GM21360 (cell line): Measurements from ENCODE around the gene KIRREL2.
"Not testable (repeated sequence)": the region's sequence is repeated elsewhere in the genome, so short reads cannot be mapped to it uniquely, and the experiment has no call there.

Source experiments
- ATAC-seq: cut with Tn5 transposase; IDR thresholded peaks from one replicate; pipeline ENCODE4 v1.9.1; 2021; ENCODE audit warnings: mild to moderate bottlenecking, moderate library complexity; ENCODE audit not compliant: unreplicated experiment

The KIRREL2 gene

DNA sequence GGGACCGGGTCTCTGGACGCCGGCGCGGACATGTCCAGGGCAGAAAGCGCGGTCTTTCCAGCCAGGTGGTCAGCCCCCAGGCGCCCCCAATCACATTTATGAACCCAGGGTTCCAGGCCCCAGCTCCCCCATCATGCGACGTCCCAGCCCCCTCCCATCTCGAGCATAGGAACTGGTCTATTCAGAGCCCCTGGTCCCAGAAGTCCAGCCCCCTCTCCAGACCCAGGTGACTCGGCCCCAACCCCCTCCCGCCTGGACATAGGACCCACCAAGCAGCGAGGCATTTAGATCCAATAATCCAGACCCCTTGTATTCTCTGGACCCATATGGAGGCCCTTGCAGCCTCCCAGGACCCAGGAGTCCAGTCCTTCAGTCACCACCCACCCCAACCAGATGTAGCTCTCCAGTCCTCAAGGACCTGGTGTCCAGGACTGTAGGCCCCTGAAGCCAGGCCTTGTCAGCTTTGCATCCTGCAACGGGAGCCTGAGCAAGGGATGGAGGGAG lies 12.2 kb downstream of the KIRREL2 start:
- no peak for ATAC-seq

- ATAC-seq, result peak; percentile 58
These were observed 12.8 kb downstream of the KIRREL2 start for GRCh38 chr19:35869327-35870123.

GRCh38 chr19:35870124-35870736 lies 13.5 kb downstream of the KIRREL2 start:
- ATAC-seq, result not testable (repeated sequence)

GRCh38 chr19:35870798-35871197 lies 14.1 kb downstream of the KIRREL2 start:
- ATAC-seq, result no peak

- no peak for ATAC-seq
These were observed 14.9 kb downstream of the KIRREL2 start for GRCh38 chr19:35871611-35872010.

DNA sequence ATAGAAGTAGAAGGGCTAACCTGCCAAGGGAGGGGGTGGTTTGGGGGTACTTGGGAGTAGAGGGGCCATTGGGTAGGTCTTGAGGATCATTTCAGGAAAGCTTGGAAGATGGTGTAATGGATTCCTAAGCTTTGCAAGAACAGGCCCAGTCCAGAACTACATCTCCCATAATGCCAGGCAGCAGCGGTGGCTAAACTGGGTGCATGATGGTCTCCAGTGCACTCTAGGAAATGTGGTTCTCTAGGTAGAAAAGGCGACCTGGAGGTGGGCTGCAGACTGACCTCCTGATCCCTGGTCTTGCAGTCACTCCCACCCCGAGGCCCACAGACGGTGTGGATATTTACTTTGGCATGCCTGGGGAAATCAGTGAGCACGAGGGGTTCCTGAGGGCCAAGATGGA lies 15.5 kb downstream of the KIRREL2 start:
- ATAC-seq, result no peak

DNA sequence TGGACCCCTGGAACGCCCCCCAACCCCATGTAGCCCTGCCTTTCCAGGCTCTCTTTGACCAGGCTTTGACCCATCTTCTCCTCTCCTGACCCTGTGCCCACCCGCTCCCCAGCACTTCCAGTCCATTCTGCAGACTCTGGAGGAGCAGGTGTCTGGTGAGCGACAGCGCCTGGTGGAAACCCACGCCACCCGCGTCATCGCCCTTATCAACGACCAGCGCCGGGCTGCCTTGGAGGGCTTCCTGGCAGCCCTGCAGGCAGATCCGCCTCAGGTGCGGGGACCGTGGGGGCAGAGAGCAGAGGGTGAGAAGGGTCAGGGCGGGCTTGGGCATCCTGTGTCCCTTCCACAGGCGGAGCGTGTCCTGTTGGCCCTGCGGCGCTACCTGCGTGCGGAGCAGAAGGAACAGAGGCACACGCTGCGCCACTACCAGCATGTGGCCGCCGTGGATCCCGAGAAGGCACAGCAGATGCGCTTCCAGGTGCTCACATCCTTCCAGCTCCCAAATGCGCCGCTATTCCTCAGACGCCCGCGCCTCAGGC lies 17.8 kb downstream of the KIRREL2 start:
- no peak for ATAC-seq

GRCh38 chr19:35879068-35879467 lies 22.4 kb downstream of the KIRREL2 start:
- no peak for ATAC-seq

GRCh38 chr19:35879770-35880317 lies 23.1 kb downstream of the KIRREL2 start:
- peak; percentile 51 for ATAC-seq

GRCh38 chr19:35882114-35882832 lies 25.6 kb downstream of the KIRREL2 start:
- no peak for ATAC-seq

DNA sequence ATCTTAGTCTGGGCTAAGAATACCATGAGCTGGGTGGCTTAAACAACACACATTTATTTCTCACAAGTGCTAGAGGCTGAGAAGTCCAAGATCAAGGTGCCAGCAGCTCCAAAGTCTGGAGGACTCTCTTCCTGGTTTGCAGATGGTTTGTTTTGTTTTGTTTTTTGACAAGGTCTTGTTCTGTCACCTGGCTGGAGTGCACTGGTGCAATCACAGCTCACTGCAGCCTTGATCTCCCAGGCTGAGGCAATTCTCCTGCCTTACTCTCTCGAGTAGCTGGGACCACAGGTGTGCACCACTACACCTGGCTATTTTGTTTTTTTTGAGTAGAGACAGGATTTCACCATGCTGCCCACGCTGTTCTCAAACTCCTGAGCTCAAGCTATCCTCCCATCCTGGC lies 27.2 kb downstream of the KIRREL2 start:
- no peak for ATAC-seq

DNA sequence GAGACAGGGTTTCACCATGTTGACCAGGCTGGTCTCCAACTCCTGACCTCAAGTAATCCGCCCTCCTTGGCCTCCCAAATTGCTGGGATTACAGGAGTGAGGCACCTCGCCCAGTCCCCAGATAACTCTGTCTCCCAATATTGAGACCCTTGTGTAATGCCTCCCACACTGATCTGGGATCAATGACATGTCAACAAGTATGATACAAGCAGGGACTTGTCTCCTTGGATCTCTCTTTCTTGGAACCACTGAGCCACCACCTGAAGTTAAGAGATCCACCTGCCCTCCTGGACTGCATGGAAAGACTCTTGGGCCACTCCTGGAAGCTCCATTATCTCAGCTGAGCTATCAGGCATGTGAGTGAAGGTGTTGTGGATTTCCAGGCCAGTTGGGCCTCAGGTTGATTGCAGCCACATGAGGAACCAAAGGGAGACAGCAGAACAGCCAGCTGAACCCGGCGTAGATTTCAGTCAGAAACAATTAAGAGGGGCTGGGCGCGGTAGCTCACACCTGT lies 28.6 kb downstream of the KIRREL2 start:
- ATAC-seq, result no peak

GRCh38 chr19:35885904-35886303 lies 29.2 kb downstream of the KIRREL2 start:
- no peak for ATAC-seq

DNA sequence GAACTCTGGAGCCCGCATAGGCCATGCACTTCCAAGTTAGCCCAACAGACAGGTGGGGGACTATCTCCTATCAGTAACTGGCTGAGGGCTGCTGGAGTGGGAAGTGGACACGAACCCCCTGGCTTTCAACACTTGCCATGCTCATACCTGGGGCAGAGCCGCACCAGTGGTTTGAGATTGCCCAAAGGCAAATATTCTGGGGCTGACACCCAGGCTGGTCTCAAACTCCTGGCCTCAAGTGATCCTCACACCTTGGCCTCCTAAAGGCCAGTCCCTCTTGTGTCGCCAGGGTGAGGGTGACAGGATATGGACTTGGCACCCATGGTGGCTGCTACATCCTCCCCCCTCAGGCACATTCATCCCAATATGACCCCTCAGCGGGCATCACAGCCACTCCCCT lies 30.5 kb downstream of the KIRREL2 start:
- no peak for ATAC-seq

DNA sequence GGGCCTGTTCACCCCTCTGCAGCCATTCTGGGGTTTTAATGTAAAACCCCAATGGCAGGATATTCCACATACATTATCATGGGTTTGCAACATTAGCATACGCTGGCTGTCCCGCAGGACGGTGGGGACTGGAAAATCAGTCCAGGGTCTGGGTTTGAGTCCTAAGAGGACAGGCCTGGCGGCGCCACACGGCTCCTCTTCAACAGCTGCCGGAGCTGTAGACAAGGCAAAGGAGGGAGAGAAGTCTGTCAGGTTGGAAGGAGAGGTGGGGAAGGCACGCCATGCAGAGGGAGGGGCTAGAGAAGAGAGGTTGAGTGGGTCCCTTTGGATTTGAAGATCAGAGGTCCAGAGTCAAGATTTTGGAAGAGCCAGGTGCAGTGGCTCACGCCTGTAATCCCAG lies 31.7 kb downstream of the KIRREL2 start:
- no peak for ATAC-seq

DNA sequence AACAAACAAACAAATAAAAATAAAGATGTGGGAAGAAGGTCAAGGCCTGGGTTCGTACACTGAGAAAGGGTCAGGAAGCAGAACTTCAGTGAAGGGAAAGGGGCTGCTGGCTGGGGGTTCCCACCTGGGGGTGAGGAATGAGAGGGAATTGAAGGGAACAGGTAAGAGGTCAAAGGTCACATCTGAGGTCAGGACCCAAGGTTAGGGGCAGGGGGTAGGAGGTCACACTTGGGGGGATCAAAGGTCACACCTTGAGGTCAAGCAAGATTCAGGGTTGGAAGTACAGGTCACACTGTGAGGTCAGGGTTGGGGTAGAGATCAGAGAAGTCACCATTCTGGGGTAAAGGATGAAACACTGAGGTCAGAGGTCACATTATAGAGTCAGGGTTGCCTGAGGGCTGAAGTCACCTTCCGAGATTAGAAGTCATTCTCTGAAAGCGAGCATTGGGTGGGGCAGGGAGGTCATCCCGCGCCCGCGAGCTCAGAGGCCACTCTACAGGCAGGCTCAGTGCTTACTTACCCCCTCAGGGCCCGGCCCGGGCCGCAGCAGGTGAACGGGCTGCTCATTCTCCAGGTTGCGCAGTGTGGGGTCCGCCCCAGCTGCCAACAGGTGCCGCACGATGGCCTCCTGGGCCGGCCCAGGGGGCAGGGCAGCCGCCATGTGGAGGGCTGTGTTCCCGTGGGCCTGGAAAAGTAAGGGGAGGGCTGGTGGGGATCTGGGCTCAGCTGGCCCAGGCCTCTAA lies 32.8 kb downstream of the KIRREL2 start:
- no peak for ATAC-seq

- no peak for ATAC-seq
These were observed 33.5 kb downstream of the KIRREL2 start for GRCh38 chr19:35890113-35890650.

DNA sequence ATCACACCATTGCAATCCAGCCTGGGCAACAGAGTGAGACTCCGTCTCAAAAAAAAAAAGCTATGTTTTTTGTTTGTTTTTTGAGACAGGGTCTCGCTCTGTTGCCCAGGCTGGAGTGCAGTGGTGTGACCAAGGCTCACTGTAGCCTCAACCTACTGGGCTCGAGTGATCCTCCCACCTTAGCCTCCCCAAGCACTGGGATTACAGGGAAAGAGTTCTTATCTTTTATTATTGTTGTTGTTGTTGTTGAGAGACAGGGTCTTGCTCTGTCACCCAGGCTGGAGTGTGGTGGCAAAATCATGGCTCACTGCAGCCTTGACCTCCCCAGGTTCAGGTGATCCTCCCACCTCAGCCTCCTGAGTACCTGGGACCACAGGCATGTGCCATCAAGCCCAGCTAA lies 35.1 kb downstream of the KIRREL2 start:
- ATAC-seq, result not testable (repeated sequence)

GRCh38 chr19:35894342-35894741 lies 37.6 kb downstream of the KIRREL2 start:
- ATAC-seq, result no peak
